MM.1S (cell line): ENCODE results near the gene THTPA.

Source experiments
- DNase-seq: peaks from one replicate; pipeline ENCODE4 v3.0.0-alpha.2; 2015
- H2AFZ ChIP-seq: fragments of 300-600 bp; sonication (generic); 2 replicates; pipeline ENCODE4 v1.6.0; 2016; ENCODE audit warnings: antibody characterized with exemption, low read length
- H3F3A ChIP-seq: fragments of 300-600 bp; sonication (generic); 2 replicates; pipeline ENCODE4 v1.6.1; 2016; ENCODE audit warnings: mild to moderate bottlenecking, antibody characterized with exemption, low read length, moderate library complexity, mixed read lengths; ENCODE audit not compliant: insufficient read depth
- H3K27ac ChIP-seq: fragments of 300-600 bp; sonication (generic); 2 replicates; pipeline ENCODE4 v1.5.1; 2016; ENCODE audit warnings: mild to moderate bottlenecking, low read length
- H3K27me3 ChIP-seq: fragments of 300-600 bp; sonication (generic); replicated peaks from 2 replicates; pipeline ENCODE4 v1.6.0; 2016; ENCODE audit warnings: low read length; ENCODE audit not compliant: insufficient read depth
- H3K36me3 ChIP-seq: fragments of 300-600 bp; sonication (generic); replicated peaks from 2 replicates; pipeline ENCODE4 v1.6.1; 2016; ENCODE audit warnings: mild to moderate bottlenecking, low read length, mixed read lengths; ENCODE audit not compliant: insufficient read depth
- H3K4me1 ChIP-seq: fragments of 300-600 bp; sonication (generic); 2 replicates; pipeline ENCODE4 v1.6.1; 2016; ENCODE audit warnings: low read length, mixed read lengths
- H3K4me2 ChIP-seq: fragments of 300-600 bp; sonication (generic); 2 replicates; pipeline ENCODE4 v1.6.0; 2016; ENCODE audit warnings: low read depth, low read length
- H3K4me3 ChIP-seq: fragments of 300-600 bp; sonication (generic); 2 replicates; pipeline ENCODE4 v1.5.1; 2016; ENCODE audit warnings: low read length, mixed read lengths
- H3K79me2 ChIP-seq: fragments of 300-600 bp; sonication (generic); 2 replicates; pipeline ENCODE4 v1.6.1; 2016; ENCODE audit warnings: mixed run types, low read length, mixed read lengths
- H3K9ac ChIP-seq: fragments of 300-600 bp; sonication (generic); 2 replicates; pipeline ENCODE4 v1.6.1; 2016; ENCODE audit warnings: low read length, mixed read lengths
- H3K9me2 ChIP-seq: fragments of 300-600 bp; sonication (generic); replicated peaks from 2 replicates; pipeline ENCODE4 v1.6.1; 2016; ENCODE audit warnings: mild to moderate bottlenecking, low read length, mixed read lengths; ENCODE audit not compliant: insufficient read depth
- H3K9me3 ChIP-seq: fragments of 300-600 bp; sonication (generic); replicated peaks from 2 replicates; pipeline ENCODE4 v1.6.1; 2016; ENCODE audit warnings: mild to moderate bottlenecking, low read length, mixed read lengths; ENCODE audit not compliant: insufficient read depth
- H4K20me1 ChIP-seq: fragments of 300-600 bp; sonication (generic); 2 replicates; pipeline ENCODE4 v1.6.1; 2016; ENCODE audit warnings: mild to moderate bottlenecking, low read length, moderate library complexity, mixed read lengths; ENCODE audit not compliant: insufficient read depth
- CTCF ChIP-seq: fragments of 300-600 bp; sonication (generic); IDR thresholded peaks from 2 replicates; pipeline ENCODE4 v1.5.1; 2016; ENCODE audit warnings: antibody characterized with exemption, low read length, mixed read lengths
- EZH2 ChIP-seq: fragments of 300-600 bp; sonication (generic); optimal IDR thresholded peaks from 2 replicates; pipeline ENCODE3; 2017; ENCODE audit warnings: low read depth, mild to moderate bottlenecking, antibody characterized with exemption, low read length, mixed read lengths
- EZH2phosphoT487 ChIP-seq: fragments of 300-600 bp; sonication (generic); IDR thresholded peaks from 2 replicates; pipeline ENCODE4 v1.6.1; 2018; ENCODE audit warnings: antibody characterized with exemption, low read length

The THTPA gene

GRCh38 chr14:23513818-23514643 lies 42.0 kb upstream of the THTPA start:
- no peak overlapping the region for H2AFZ ChIP-seq
- no peaks in the 10 kb centered on the region for H3K9me3 ChIP-seq
- H3K79me2 ChIP-seq: no peaks in the 10 kb centered on the region
- H3K27ac ChIP-seq: no peak overlapping the region
- no peaks in the 10 kb centered on the region for H3K36me3 ChIP-seq
- H4K20me1 ChIP-seq: no peaks in the 10 kb centered on the region
- H3K9ac ChIP-seq: no peak overlapping the region
- H3K4me3 ChIP-seq: no peak overlapping the region
- no peaks in the 10 kb centered on the region for H3K9me2 ChIP-seq
- H3K4me2 ChIP-seq: no peak overlapping the region
- TF ChIP-seq EZH2phosphoT487 (no peak), EZH2 (no peak), CTCF (no peak)
- H3K4me1 ChIP-seq: no peaks in the 10 kb centered on the region
- H3F3A ChIP-seq: no peaks in the 10 kb centered on the region
- no peak for DNase-seq
- no peaks in the 10 kb centered on the region for H3K27me3 ChIP-seq

- H3K4me1 ChIP-seq: no peaks in the 10 kb centered on the region
- H2AFZ ChIP-seq: no peak overlapping the region
- no peak overlapping the region for H3K9ac ChIP-seq
- H3K27ac ChIP-seq: no peak overlapping the region
- H3K4me3 ChIP-seq: no peak overlapping the region
- H3K4me2 ChIP-seq: no peak overlapping the region
- no peaks in the 10 kb centered on the region for H3K79me2 ChIP-seq
- H3K36me3 ChIP-seq: no peaks in the 10 kb centered on the region
- H3K9me2 ChIP-seq: no peaks in the 10 kb centered on the region
- H4K20me1 ChIP-seq: no peaks in the 10 kb centered on the region
- H3K9me3 ChIP-seq: no peaks in the 10 kb centered on the region
- no peaks in the 10 kb centered on the region for H3F3A ChIP-seq
- H3K27me3 ChIP-seq: no peaks in the 10 kb centered on the region
- TF ChIP-seq CTCF (no peak), EZH2phosphoT487 (no peak), EZH2 (no peak)
- DNase-seq: no peak
Observed at GRCh38 chr14:23514644-23514957, 41.5 kb upstream of the THTPA start.

- no peak overlapping the region for H2AFZ ChIP-seq
- no peaks in the 10 kb centered on the region for H4K20me1 ChIP-seq
- H3K4me2 ChIP-seq: no peak overlapping the region
- DNase-seq: no peak
- H3F3A ChIP-seq: no peaks in the 10 kb centered on the region
- no peaks in the 10 kb centered on the region for H3K36me3 ChIP-seq
- H3K9me3 ChIP-seq: no peaks in the 10 kb centered on the region
- no peaks in the 10 kb centered on the region for H3K27me3 ChIP-seq
- H3K4me1 ChIP-seq: no peaks in the 10 kb centered on the region
- TF ChIP-seq EZH2 (no peak), CTCF (no peak), EZH2phosphoT487 (no peak)
- H3K9ac ChIP-seq: no peak overlapping the region
- H3K9me2 ChIP-seq: no peaks in the 10 kb centered on the region
- no peak overlapping the region for H3K4me3 ChIP-seq
- no peaks in the 10 kb centered on the region for H3K79me2 ChIP-seq
- H3K27ac ChIP-seq: no peak overlapping the region
Observed at GRCh38 chr14:23517650-23518326, 38.3 kb upstream of the THTPA start.
